ENCODE results near the gene MED10. TPM values are rescaled to one million over a fixed set of nuclear protein-coding genes. Genes with fewer than 3 reads are reported as not detected.

MED10 gene
- total and polyA plus RNA-seq, 4 donors = 18.9 to 34.3 (median 31.4) TPM

- H3K9me3 ChIP-seq (ENCODE audit: control insufficient read depth in 4 of 4, insufficient read depth in 3 of 4, low read length in 3 of 4) = no peaks in the 10 kb centered on the region
- peaks cover 0 to 3% (median 0%) of the 10 kb centered on the region in 3 donors for H3K27me3 ChIP-seq (ENCODE audit: control insufficient read depth in 3 of 3, insufficient read depth in 3 of 3, low read length in 2 of 3)
- WGBS, 2 donors = 92 to 93% methylated on average over 11 of the region's 11 CpGs
- TF ChIP-seq, protein P1, sequence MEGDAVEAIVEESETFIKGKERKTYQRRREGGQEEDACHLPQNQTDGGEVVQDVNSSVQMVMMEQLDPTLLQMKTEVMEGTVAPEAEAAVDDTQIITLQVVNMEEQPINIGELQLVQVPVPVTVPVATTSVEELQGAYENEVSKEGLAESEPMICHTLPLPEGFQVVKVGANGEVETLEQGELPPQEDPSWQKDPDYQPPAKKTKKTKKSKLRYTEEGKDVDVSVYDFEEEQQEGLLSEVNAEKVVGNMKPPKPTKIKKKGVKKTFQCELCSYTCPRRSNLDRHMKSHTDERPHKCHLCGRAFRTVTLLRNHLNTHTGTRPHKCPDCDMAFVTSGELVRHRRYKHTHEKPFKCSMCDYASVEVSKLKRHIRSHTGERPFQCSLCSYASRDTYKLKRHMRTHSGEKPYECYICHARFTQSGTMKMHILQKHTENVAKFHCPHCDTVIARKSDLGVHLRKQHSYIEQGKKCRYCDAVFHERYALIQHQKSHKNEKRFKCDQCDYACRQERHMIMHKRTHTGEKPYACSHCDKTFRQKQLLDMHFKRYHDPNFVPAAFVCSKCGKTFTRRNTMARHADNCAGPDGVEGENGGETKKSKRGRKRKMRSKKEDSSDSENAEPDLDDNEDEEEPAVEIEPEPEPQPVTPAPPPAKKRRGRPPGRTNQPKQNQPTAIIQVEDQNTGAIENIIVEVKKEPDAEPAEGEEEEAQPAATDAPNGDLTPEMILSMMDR (IDR thresholded peaks at IDR 0.05; ENCODE audit: control extremely low read depth, extremely low read depth) = no peak
- H3K9ac ChIP-seq (ENCODE audit: insufficient read depth in 1 of 2, low read length in 2 of 2) = no peak overlapping the region
- H3K4me3 ChIP-seq = no peak overlapping the region
- H3K27ac ChIP-seq (ENCODE audit: low read depth in 1 of 2, low read length in 1 of 2) = no peak overlapping the region
- DNase-seq (no peak), ATAC-seq (ENCODE audit: insufficient read depth, low FRiP score) (no peak)
- no peaks in the 10 kb centered on the region for H3K4me1 ChIP-seq (ENCODE audit: control insufficient read depth in 5 of 5, insufficient read depth in 5 of 5, low read length in 5 of 5)
- H3K36me3 ChIP-seq (ENCODE audit: control insufficient read depth in 4 of 4, insufficient read depth in 4 of 4, low read length in 4 of 4) = no peaks in the 10 kb centered on the region
Measured at GRCh38 chr5:6396836-6397535, 18.6 kb upstream of the MED10 start.

DNA sequence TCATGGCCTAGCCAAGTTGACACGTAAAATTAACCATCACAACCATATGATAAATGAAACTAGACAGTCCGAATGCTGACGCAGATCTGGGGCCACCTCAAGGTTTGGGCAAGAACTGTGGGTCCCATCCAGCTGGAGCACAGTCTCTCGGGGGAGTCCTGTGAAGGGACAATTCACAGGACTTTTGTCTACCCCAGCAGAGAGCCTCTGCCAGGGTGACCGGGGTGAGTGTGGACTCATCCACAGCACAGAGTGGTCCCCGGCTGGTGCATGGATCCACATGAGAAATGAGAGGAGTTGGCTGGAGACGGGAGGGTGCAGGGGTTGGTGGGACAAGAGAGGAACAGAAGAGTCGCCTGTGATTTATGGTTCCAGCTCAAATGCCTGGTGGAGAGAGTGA is 17.7 kb upstream of the MED10 start:
- Histone ChIP-seq H3K36me3 (ENCODE audit: control insufficient read depth in 4 of 4, insufficient read depth in 4 of 4, low read length in 4 of 4) (no peaks in the 10 kb centered on the region), H3K4me3 (no peak overlapping the region), H3K27ac (ENCODE audit: low read depth in 1 of 2, low read length in 1 of 2) (no peak overlapping the region), H3K9ac (ENCODE audit: insufficient read depth in 1 of 2, low read length in 2 of 2) (no peak overlapping the region), H3K27me3 (ENCODE audit: control insufficient read depth in 3 of 3, insufficient read depth in 3 of 3, low read length in 2 of 3) (peaks cover 0 to 3% (median 0%) of the 10 kb centered on the region in 3 donors), H3K4me1 (ENCODE audit: control insufficient read depth in 5 of 5, insufficient read depth in 5 of 5, low read length in 5 of 5) (no peaks in the 10 kb centered on the region), H3K9me3 (ENCODE audit: control insufficient read depth in 4 of 4, insufficient read depth in 3 of 4, low read length in 3 of 4) (no peaks in the 10 kb centered on the region)
- TF ChIP-seq, protein P1 (IDR thresholded peaks at IDR 0.05; ENCODE audit: control extremely low read depth, extremely low read depth) = no peak
- no peak for DNase-seq
- ATAC-seq (ENCODE audit: insufficient read depth, low FRiP score) = no peak
- WGBS, 2 donors = 88 to 92% methylated on average over 8 of the region's 8 CpGs

DNA sequence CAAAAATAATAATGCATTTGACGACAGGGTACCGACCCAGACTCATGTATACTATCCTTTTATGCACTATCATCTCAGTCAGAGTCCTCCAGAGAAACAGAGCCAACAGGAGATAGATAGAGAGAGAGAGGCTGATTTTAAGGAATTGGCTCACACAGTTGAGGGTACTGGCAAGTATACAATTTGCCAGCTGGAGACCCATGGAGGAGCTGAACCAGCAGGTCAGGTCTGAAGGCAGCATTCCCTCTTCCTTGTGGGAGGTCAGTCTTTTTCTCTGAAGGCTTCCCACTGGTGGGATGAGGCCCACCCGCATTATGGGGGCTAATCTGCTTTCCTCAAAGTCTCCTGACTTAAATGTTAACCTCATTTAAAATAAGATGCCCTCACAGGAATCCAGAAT is 17.3 kb upstream of the MED10 start:
- Histone ChIP-seq H3K9me3 (ENCODE audit: control insufficient read depth in 4 of 4, insufficient read depth in 3 of 4, low read length in 3 of 4) (no peaks in the 10 kb centered on the region), H3K27ac (ENCODE audit: low read depth in 1 of 2, low read length in 1 of 2) (no peak overlapping the region), H3K9ac (ENCODE audit: insufficient read depth in 1 of 2, low read length in 2 of 2) (no peak overlapping the region), H3K27me3 (ENCODE audit: control insufficient read depth in 3 of 3, insufficient read depth in 3 of 3, low read length in 2 of 3) (peaks cover 0 to under 1% (median 0%) of the 10 kb centered on the region in 3 donors), H3K4me1 (ENCODE audit: control insufficient read depth in 5 of 5, insufficient read depth in 5 of 5, low read length in 5 of 5) (no peaks in the 10 kb centered on the region), H3K4me3 (no peak overlapping the region), H3K36me3 (ENCODE audit: control insufficient read depth in 4 of 4, insufficient read depth in 4 of 4, low read length in 4 of 4) (no peaks in the 10 kb centered on the region)
- WGBS, 2 donors = 87 to 89% methylated on average over 3 of the region's 3 CpGs
- TF ChIP-seq, protein P1 (IDR thresholded peaks at IDR 0.05; ENCODE audit: control extremely low read depth, extremely low read depth) = no peak
- DNase-seq (no peak), ATAC-seq (ENCODE audit: insufficient read depth, low FRiP score) (no peak)

GRCh38 chr5:6395102-6395445 is 16.7 kb upstream of the MED10 start:
- no peaks in the 10 kb centered on the region for H3K4me1 ChIP-seq (ENCODE audit: control insufficient read depth in 5 of 5, insufficient read depth in 5 of 5, low read length in 5 of 5)
- H3K4me3 ChIP-seq = no peak overlapping the region
- H3K9ac ChIP-seq (ENCODE audit: insufficient read depth in 1 of 2, low read length in 2 of 2) = no peak overlapping the region
- WGBS, 2 donors = 70 to 77% methylated on average over 7 of the region's 7 CpGs
- DNase-seq (no peak), ATAC-seq (ENCODE audit: insufficient read depth, low FRiP score) (no peak)
- no peaks in the 10 kb centered on the region for H3K9me3 ChIP-seq (ENCODE audit: control insufficient read depth in 4 of 4, insufficient read depth in 3 of 4, low read length in 3 of 4)
- H3K27me3 ChIP-seq (ENCODE audit: control insufficient read depth in 3 of 3, insufficient read depth in 3 of 3, low read length in 2 of 3) = no peaks in the 10 kb centered on the region
- H3K27ac ChIP-seq (ENCODE audit: low read depth in 1 of 2, low read length in 1 of 2) = no peak overlapping the region
- no peaks in the 10 kb centered on the region for H3K36me3 ChIP-seq (ENCODE audit: control insufficient read depth in 4 of 4, insufficient read depth in 4 of 4, low read length in 4 of 4)
- TF ChIP-seq, protein P1 (IDR thresholded peaks at IDR 0.05; ENCODE audit: control extremely low read depth, extremely low read depth) = no peak
